Endothelial cell of umbilical vein (primary cell): ENCODE results near the gene ITPRIPL2. TPM values are rescaled to one million over a fixed set of nuclear protein-coding genes. Genes with fewer than 3 reads are reported as not detected.

Experiments
- BruUV-seq: library from RNA; stranded (reverse); fragments of 400-500 nt; replicated peaks from 2 replicates; lab custom pipeline; 2021; lab: Mats Ljungman, UMichigan
- CTCF ChIA-PET: fragments of 300-600, 350-600 bp; sonication (Branson Sonifier 250); formaldehyde crosslinking; loops from one replicate; lab custom pipeline; 2021; ENCODE audit warnings: antibody characterized with exemption, inconsistent platforms; lab: Charles Lee
- POLR2A ChIA-PET: fragments of 300-600, 350-600 bp; sonication (Branson Sonifier 250); formaldehyde crosslinking; loops from one replicate; lab custom pipeline; 2021; ENCODE audit warnings: antibody characterized with exemption, inconsistent platforms; lab: Charles Lee
- DNase-seq: peaks from one replicate; pipeline ENCODE4 v3.0.0-alpha.2; 2011; ENCODE audit warnings: low read depth, low spot score
- FAIRE-seq: peaks from 2 replicates; lab custom pipeline; 2011; peaks lifted over from hg19 to GRCh38; lab: Jason Lieb, UNC
- H2AFZ ChIP-seq: 2 replicates; pipeline ENCODE4 v1.6.0; 2012; ENCODE audit warnings: low read depth, low read length, control low read depth, inconsistent platforms
- H3K27ac ChIP-seq: 2 replicates; pipeline ENCODE4 v1.5.1; 2011; ENCODE audit warnings: low read depth, mild to moderate bottlenecking, control low read depth, low read length, moderate library complexity; ENCODE audit not compliant: insufficient read depth
- H3K27me3 ChIP-seq, 2 experiments: 2 replicates each; pipeline versions ENCODE4 v1.6.0 to v1.6.1; 2011; ENCODE audit warnings: low read length in 2 of 2, mixed read lengths in 1 of 2; ENCODE audit not compliant: control insufficient read depth in 2 of 2, insufficient read depth in 2 of 2
- H3K36me3 ChIP-seq, 2 experiments: 2 replicates in 1 of 2; 3 replicates in 1 of 2; pipeline ENCODE4 v1.5.1; 2011; ENCODE audit warnings: low read length in 2 of 2, mild to moderate bottlenecking in 1 of 2, moderate library complexity in 1 of 2; ENCODE audit not compliant: control insufficient read depth in 2 of 2, insufficient read depth in 2 of 2; ENCODE audit errors: extremely low read depth in 1 of 2
- H3K4me1 ChIP-seq: 3 replicates; pipeline ENCODE4 v1.5.1; 2011; ENCODE audit warnings: mild to moderate bottlenecking, low read length; ENCODE audit not compliant: control insufficient read depth, insufficient read depth; ENCODE audit errors: extremely low read depth
- H3K4me2 ChIP-seq: 2 replicates; pipeline ENCODE4 v1.6.1; 2011; ENCODE audit warnings: low read length, control low read depth, mixed read lengths; ENCODE audit not compliant: insufficient read depth
- H3K4me3 ChIP-seq, 3 experiments: fragments of 200-600 bp in 1 of 3; sonication (generic), shearing (Covaris generic) in 1 of 3; replicated peaks in 1 of 3; 2 replicates each; pipeline ENCODE4 v1.5.1; 2011 to 2016; ENCODE audit warnings: control low read depth in 3 of 3, low read length in 3 of 3, mild to moderate bottlenecking in 2 of 3, inconsistent platforms in 1 of 3, low read depth in 1 of 3, moderate library complexity in 1 of 3; ENCODE audit not compliant: insufficient read depth in 1 of 3
- H3K79me2 ChIP-seq: 2 replicates; pipeline ENCODE4 v1.6.0; 2012; ENCODE audit warnings: low read length, inconsistent platforms; ENCODE audit not compliant: control insufficient read depth, insufficient read depth
- H3K9ac ChIP-seq: replicated peaks from 2 replicates; pipeline ENCODE3; 2011; ENCODE audit warnings: low read length, control low read depth; ENCODE audit not compliant: insufficient read depth; ENCODE audit errors: extremely low read depth
- H3K9me1 ChIP-seq: replicated peaks from 3 replicates; pipeline ENCODE4 v1.6.0; 2011; ENCODE audit warnings: mild to moderate bottlenecking, low read length; ENCODE audit not compliant: control insufficient read depth, insufficient read depth; ENCODE audit errors: extremely low read depth
- H3K9me3 ChIP-seq: replicated peaks from 2 replicates; pipeline ENCODE4 v1.5.1; 2012; ENCODE audit warnings: low read length, inconsistent platforms; ENCODE audit not compliant: control insufficient read depth, insufficient read depth
- H4K20me1 ChIP-seq: replicated peaks from 2 replicates; pipeline ENCODE3; 2011; ENCODE audit warnings: mild to moderate bottlenecking, low read length; ENCODE audit not compliant: control insufficient read depth, insufficient read depth; ENCODE audit errors: extremely low read depth
- CTCF ChIP-seq, 2 donors: IDR thresholded peaks; 1 replicate in 1 of 2; 2 replicates in 1 of 2; pipeline ENCODE4 v1.5.1; 2011; ENCODE audit warnings: low read length in 2 of 2, mild to moderate bottlenecking in 2 of 2, moderate library complexity in 2 of 2, control low read depth in 1 of 2, inconsistent platforms in 1 of 2, low read depth in 1 of 2; ENCODE audit not compliant: insufficient read depth in 1 of 2; ENCODE audit errors: extremely low read depth in 1 of 2
- EZH2 ChIP-seq: IDR thresholded peaks from 2 replicates; pipeline ENCODE4 v1.6.1; 2012; ENCODE audit warnings: borderline replicate concordance, low read depth, mild to moderate bottlenecking, moderate library complexity, low read length, inconsistent platforms; ENCODE audit not compliant: severe bottlenecking
- FOS ChIP-seq: IDR thresholded peaks from 2 replicates; pipeline ENCODE4 v1.6.1; 2011; ENCODE audit warnings: mild to moderate bottlenecking, low read length, moderate library complexity, borderline replicate concordance; ENCODE audit not compliant: insufficient read depth
- GATA2 ChIP-seq: IDR thresholded peaks from 2 replicates; pipeline ENCODE4 v1.7.0; 2011; ENCODE audit warnings: low read depth, mild to moderate bottlenecking, moderate library complexity, mixed read lengths, low read length; ENCODE audit not compliant: insufficient read length, insufficient read depth
- JUN ChIP-seq: IDR thresholded peaks from 2 replicates; pipeline ENCODE4 v1.6.1; 2011; ENCODE audit warnings: borderline replicate concordance, low read depth; ENCODE audit not compliant: insufficient read length, insufficient read depth
- MYC ChIP-seq: IDR thresholded peaks from one replicate; pipeline ENCODE4 v1.6.1; 2011; ENCODE audit warnings: mild to moderate bottlenecking, low read depth, low read length
- POLR2A ChIP-seq: IDR thresholded peaks from 2 replicates; pipeline ENCODE4 v1.6.1; 2012; ENCODE audit warnings: low read depth, mild to moderate bottlenecking, control low read depth, low read length
- POLR2AphosphoS5 ChIP-seq: IDR thresholded peaks from 2 replicates; pipeline ENCODE4 v1.6.1; 2012; ENCODE audit warnings: low read depth, mild to moderate bottlenecking, control low read depth, low read length, moderate library complexity; ENCODE audit not compliant: insufficient read depth
- dilution Hi-C: fragments of 300-500 bp; cut with MboI; formaldehyde crosslinking; loops from one replicate; pipeline ENCODE4 v1.15.0; 2019; ENCODE audit warnings: low sequenced_read_pairs; ENCODE audit not compliant: extremely low pct_ligation_motif_present
- intact Hi-C: fragments of 100-400 bp; cut with micrococcal nuclease; formaldehyde crosslinking; loops from one replicate; pipeline ENCODE4 v1.10.0; 2022
- polyA plus RNA-seq, 4 experiments: library from polyadenylated mRNA; depleted of rRNA in 3 of 4; stranded (reverse) in 3 of 4; unstranded in 1 of 4; fragments of >200 nt; gene quantifications; 2 replicates each; pipeline versions ENCODE4 v1.2.1 to v1.2.3, GENCODE V29; 2011 to 2012; ENCODE audit warnings: missing spikeins in 1 of 4
- total RNA-seq: library from RNA; stranded (reverse); gene quantifications from 2 replicates; pipeline ENCODE4 v1.2.3, GENCODE V29; 2021
- TF ChIP-seq, protein P1 (sequence below): IDR thresholded peaks from 2 replicates; pipeline ENCODE4 v1.6.1; 2011; ENCODE audit not compliant: insufficient read depth, insufficient read length

ITPRIPL2 gene
- total and polyA plus RNA-seq, 2 donors (not counting 3 experiments of a cell fraction or from before 2014, with no cell fraction given) = 10.9 to 40.8 TPM

GRCh38 chr16:19164285-19164684 lies 50.5 kb downstream of the ITPRIPL2 start:
- Histone ChIP-seq H3K27me3 (peaks cover 1 to 12% of the 10 kb centered on the region in 2 experiments), H3K27ac (no peak overlapping the region), H3K9ac (no peak overlapping the region), H3K4me3 (no peak overlapping the region), H3K4me2 (no peak overlapping the region), H3K4me1 (peaks cover 3% of the 10 kb centered on the region), H2AFZ (no peak overlapping the region), H4K20me1 (no peaks in the 10 kb centered on the region), H3K36me3 (no peaks in the 10 kb centered on the region), H3K9me1 (no peaks in the 10 kb centered on the region), H3K9me3 (no peaks in the 10 kb centered on the region), H3K79me2 (no peaks in the 10 kb centered on the region)
- dilution Hi-C loops (no loop called here), intact Hi-C loops (no loop called here)
- ChIA-PET POLR2A (no interaction called here), CTCF (interaction anchor here (1.0 kb wide), 1 partner anchor 15 kb away, joined by 4 read pairs; no protein-coding TSS in a partner anchor)
- DNase-seq (no peak), FAIRE-seq (no peak)
- BruUV-seq = no TSS peak
- no peak for TF ChIP-seq JUN
- no peak for TF ChIP-seq EZH2
- TF ChIP-seq, protein P1, sequence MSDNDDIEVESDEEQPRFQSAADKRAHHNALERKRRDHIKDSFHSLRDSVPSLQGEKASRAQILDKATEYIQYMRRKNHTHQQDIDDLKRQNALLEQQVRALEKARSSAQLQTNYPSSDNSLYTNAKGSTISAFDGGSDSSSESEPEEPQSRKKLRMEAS = no peak
- no peak for TF ChIP-seq MYC
- TF ChIP-seq POLR2A = no peak
- no peak for TF ChIP-seq FOS
- no peak for TF ChIP-seq GATA2
- TF ChIP-seq CTCF (IDR thresholded peaks at IDR 0.05; ENCODE audit: extremely low read depth in 1 of 2, insufficient read depth in 1 of 2, low read depth in 1 of 2, low read length in 2 of 2) = no peak
- TF ChIP-seq POLR2AphosphoS5 = no peak
